ENCODE data around the gene MLF2.
A peak's percentile ranks its signal among the peaks of the same experiment; 100 is the strongest.

The MLF2 gene

GRCh38 chr12:6752921-6753771 is at the start of gene MLF2:
Gene MLF2, minus strand, starts transcription at chr12:6753141. Its CDS starts 807 bp downstream, at chr12:6752334.
- peak; percentile 89 for FAIRE-seq

- no peak for FAIRE-seq
These were observed 46.2 kb upstream of the MLF2 start for GRCh38 chr12:6799147-6799546.

- no peak for FAIRE-seq
These were observed 43.6 kb upstream of the MLF2 start for GRCh38 chr12:6796576-6796975.

- no peak for FAIRE-seq
These were observed 42.1 kb upstream of the MLF2 start for GRCh38 chr12:6795088-6795487.

- FAIRE-seq, result no peak
These were observed 39.7 kb upstream of the MLF2 start for GRCh38 chr12:6792522-6793201.

GRCh38 chr12:6791931-6792520 is 39.1 kb upstream of the MLF2 start:
- FAIRE-seq, result no peak

GRCh38 chr12:6790496-6791150 is 37.7 kb upstream of the MLF2 start:
- FAIRE-seq, result no peak

- FAIRE-seq, result no peak
These were observed 36.3 kb upstream of the MLF2 start, which contains the start of gene CD4 for GRCh38 chr12:6788972-6789924. Gene CD4, plus strand, starts transcription at chr12:6789528. Its CDS starts 10,611 bp downstream, at chr12:6800139.

GRCh38 chr12:6787309-6787708 is 34.4 kb upstream of the MLF2 start:
- FAIRE-seq, result no peak

GRCh38 chr12:6786416-6787094 is 33.6 kb upstream of the MLF2 start:
- no peak for FAIRE-seq

- FAIRE-seq, result no peak
These were observed 31.8 kb upstream of the MLF2 start for GRCh38 chr12:6784761-6785160.

- FAIRE-seq, result no peak
These were observed 31.4 kb upstream of the MLF2 start for GRCh38 chr12:6784296-6784695.

- no peak for FAIRE-seq
These were observed 30.9 kb upstream of the MLF2 start for GRCh38 chr12:6783828-6784227.

GRCh38 chr12:6782850-6783566 is 30.1 kb upstream of the MLF2 start:
- FAIRE-seq, result no peak

GRCh38 chr12:6782119-6782518 is 29.2 kb upstream of the MLF2 start:
- FAIRE-seq, result no peak

- FAIRE-seq, result no peak
These were observed 27.6 kb upstream of the MLF2 start for GRCh38 chr12:6780573-6780972.

- no peak for FAIRE-seq
These were observed 26.9 kb upstream of the MLF2 start for GRCh38 chr12:6779708-6780432.

GRCh38 chr12:6778574-6779550 is 25.9 kb upstream of the MLF2 start:
- peak; percentile 83 for FAIRE-seq

GRCh38 chr12:6778217-6778573 is 25.3 kb upstream of the MLF2 start:
- FAIRE-seq, result no peak
